Brain pericyte (primary cell): ENCODE results near the gene TLR2.
"Not testable (repeated sequence)": the region's sequence is repeated elsewhere in the genome, so short reads cannot be mapped to it uniquely, and the experiment has no call there.

Experiments used
- DNase-seq: peaks from one replicate; pipeline ENCODE4 v3.0.0-alpha.2; 2012; ENCODE audit warnings: low read depth, low spot score

The TLR2 gene

DNA sequence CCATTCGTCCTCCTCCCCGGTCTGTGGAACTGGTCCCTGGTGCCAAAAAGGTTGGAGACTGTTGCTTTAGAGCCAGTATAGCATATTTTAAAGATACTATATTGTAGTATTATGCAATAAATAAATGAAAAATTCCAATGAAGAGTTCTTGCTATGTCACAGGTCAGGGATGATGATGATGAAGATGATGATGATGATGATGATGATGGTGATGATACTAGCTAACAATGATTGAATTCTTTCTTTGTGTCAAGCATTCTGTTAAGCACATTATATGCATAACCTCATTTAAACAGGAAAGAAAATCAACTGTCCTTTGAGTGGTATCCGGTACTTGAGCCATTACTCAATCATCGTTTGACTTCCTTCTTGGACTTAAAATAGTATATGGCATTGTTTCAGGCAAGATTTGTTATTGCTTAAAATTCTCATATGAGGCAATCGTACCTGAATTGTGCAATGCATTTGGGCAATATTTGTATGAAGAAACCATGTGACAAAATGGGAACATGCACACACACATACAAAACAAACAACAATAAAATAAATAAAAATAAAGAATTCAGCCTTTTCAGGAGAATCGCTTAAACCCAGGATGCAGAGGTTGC, 22.8 kb upstream of the TLR2 start:
- DNase-seq: no peak

DNA sequence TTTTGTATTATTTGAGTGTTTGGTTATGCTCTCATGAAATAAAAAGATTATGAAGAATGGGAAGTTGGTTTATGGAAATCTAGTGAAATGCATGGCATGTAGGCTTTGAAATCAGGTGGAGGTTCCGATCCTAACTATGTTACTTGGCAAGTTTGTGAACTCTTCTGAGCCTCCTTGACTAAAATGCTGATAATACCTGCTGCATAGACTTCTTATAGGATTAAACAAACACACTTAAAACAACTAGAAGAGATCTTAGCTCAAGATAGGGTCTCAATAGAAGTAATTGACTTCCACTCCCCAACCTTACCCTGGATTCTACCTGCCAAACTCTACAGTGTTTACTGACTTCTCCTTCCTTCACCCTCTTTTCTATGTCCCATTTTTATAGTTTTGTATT, 22.2 kb upstream of the TLR2 start:
- no peak for DNase-seq

- no peak for DNase-seq
These were observed 20.4 kb upstream of the TLR2 start for GRCh38 chr4:153663667-153664066.

DNA sequence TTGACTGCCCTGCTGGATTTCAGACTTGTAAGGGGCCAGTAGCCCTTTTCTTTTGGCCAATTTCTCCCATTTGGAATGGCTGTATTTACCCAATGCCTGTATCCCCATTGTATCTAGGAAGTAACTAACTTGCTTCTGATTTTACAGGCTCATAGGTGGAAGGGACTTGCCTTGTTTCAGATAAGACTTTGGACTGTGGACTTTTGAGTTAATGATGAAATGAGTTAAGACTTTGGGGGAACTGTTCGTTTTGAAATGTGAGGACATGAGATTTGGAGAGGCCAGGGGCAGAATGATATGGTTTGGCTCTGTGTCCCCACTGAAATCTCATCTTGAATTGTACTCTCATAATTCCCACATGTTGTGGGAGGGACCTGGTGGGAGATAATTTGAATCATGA, 17.6 kb upstream of the TLR2 start:
- not testable (repeated sequence) for DNase-seq

DNA sequence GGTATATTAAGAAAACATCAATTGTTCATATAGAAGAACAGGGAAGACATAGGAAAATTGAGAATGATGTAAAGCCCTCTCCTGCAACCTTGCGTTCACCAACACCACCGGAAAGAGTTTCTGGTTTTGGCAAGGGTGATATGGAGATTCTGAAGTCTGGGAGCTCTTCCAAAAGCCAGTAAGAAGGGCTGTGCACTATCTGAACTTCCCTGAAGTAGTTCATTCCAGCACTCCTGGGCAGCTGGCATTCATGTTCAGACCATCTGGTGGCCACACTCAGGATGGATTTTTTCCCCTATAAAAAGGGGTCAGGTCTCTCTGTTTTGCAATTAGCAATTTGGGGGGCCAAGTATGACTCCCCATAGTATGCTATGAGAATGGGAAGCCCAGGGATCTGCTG, 15.4 kb upstream of the TLR2 start:
- DNase-seq: no peak

DNA sequence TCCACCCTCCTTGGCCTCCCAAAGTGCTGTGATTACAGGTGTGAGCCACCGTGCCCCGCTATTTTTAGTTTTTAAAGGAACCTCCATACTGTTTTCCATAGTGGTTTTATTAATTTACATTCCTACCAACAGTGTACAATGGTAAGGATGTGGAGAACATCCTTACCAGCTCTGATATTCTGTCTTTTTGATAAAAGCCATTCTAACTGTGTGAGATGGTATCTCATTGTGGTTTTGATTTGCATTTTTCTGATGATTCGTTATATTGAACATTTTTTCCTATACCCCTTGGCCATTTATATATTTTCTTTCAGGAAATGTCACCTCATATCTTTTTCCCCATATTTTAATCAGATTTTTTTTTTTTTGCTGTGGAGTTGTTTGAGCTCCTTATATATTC, 14.2 kb upstream of the TLR2 start:
- no peak for DNase-seq

GRCh38 chr4:153676486-153676885, 7.6 kb upstream of the TLR2 start:
- DNase-seq: no peak

GRCh38 chr4:153676984-153677383, 7.1 kb upstream of the TLR2 start:
- DNase-seq: peak; percentile 66

- DNase-seq: no peak
These were observed 4.6 kb upstream of the TLR2 start for GRCh38 chr4:153679486-153679885.

GRCh38 chr4:153683763-153684181, 308 bp upstream of the TLR2 start:
- DNase-seq: no peak

- no peak for DNase-seq
These were observed 891 bp downstream of the TLR2 start for GRCh38 chr4:153684971-153685371.

GRCh38 chr4:153704522-153704921, 20.4 kb downstream of the TLR2 start:
- no peak for DNase-seq

- no peak for DNase-seq
These were observed 21.8 kb downstream of the TLR2 start for GRCh38 chr4:153705743-153706468.

- DNase-seq: no peak
These were observed 22.4 kb downstream of the TLR2 start for GRCh38 chr4:153706519-153706918.

DNA sequence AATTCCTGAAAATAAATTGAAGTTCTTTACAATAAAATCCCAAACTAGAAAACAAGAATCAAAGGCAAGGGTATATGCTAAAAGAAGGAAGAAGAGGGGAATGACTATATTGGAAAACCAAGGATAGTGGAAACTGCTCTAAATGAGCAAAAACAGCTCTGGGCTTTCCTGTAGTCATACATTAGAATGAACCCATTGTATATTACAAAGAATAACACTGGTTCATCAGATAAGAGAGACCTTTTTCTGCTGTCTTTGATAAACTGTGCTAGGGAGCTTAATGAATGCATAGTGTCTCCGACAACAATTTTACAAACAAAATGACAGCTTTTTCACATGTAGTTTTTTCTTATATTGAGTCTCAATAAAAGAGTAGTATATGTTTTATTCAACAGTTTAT, 26.6 kb downstream of the TLR2 start:
- DNase-seq: no peak

DNA sequence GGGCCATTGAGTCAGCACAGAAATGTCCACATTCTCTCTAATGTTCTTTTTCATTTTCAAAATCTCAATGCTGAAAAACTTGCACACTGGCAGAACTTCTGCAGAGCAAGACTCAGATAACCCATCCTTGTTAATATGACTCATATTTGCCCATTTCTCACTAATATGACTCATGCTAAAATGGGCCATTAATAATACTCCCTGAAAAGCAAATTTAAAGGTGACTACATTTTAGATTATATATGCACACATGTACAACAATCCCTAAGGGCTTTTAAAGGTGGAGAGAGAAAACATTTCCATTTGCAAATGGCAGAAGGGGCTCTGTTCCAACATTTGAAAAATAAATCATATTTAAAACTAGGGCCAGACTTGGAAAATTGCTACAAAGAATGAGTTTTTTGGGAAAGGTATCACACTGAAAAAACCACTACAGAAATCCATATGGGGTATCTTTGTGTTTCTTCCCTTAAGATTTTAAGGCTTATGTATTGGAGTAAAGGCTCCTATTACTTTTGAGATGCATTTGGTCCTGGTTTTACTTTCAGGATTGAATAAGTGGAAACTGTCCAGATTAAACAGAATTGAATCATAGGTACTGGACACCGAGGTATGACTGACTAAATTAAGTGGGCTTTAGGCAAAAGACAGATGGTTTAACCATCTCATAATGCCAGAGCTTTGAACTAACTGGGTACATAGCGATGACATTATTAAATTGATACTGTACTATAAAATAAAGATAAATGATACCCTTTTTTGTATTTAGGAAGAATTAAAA, 30.0 kb downstream of the TLR2 start:
- DNase-seq: no peak

GRCh38 chr4:153722036-153722435, 38.0 kb downstream of the TLR2 start:
- no peak for DNase-seq

DNA sequence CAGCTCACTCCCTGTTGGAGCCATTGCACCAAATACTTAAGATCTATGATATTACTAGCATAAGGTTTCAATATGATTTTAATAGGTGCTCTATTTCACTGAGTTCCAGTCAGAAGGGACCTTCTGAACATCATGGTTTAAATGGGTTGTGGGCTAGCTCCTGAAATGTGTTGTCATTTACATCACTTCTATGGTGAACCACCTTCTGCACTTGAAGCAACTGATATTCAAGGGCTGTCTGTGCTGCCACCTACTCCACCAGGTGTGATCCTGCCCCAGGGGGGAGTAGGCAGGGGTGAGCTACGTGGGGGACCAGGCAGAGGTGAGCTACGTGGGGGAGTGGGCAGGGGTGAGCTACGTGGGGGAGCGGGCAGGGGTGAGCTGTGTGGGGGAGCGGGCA, 40.5 kb downstream of the TLR2 start:
- no peak for DNase-seq

DNA sequence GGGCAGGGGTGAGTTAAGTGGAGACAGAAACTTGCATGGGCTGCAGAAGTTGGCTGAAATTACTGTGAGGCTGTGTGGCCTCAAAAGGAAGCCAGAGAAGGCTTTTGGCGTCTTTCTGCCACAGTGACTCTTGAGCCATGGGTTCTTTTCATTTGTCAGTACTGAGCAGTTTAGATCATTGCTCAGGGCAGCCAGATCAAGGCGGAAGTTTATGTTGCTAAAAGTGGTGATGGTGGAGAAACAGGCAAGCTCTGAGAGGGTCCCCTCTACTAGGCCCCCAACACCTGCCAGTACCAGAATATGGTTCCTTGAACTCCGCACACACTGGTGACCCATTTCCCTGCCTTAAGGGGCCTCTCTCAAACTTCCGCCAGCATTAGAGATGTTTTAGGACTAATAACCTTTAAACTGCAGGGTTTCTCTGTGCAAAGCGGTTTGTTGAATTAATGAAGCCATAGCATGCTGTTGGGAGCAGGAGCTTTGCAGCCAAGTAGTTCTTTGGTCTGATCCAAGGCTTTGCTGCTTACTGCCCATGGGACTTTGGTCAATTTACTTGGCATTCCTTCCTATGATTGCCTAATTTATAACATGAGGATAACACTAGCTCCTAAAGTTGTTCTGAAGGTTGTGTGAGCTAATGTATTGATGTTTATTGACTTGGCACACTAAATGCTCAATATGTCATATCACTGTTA, 41.2 kb downstream of the TLR2 start:
- no peak for DNase-seq

GRCh38 chr4:153725831-153726154, 41.7 kb downstream of the TLR2 start:
- DNase-seq: no peak

DNA sequence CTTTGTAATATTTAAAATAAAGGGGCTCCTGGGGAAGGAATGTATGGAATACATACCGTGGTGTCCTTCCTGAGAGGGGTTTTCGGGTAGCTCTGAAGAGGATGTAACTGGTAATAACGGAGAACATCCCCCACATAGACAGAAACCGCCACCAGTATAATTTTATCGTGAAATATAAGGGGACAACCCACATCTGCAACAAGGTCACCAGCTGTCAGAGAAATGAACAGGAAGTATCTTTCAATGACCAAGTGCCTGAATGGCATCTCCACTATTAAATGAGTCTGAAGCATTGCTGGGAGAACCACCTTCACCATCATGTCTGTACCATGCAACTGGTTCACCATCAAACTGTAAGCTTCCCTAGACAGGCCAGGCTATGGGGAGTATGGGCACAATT, 44.1 kb downstream of the TLR2 start:
- no peak for DNase-seq

- DNase-seq: no peak
These were observed 44.6 kb downstream of the TLR2 start for GRCh38 chr4:153728660-153729059.
